GM12874 (cell line): ENCODE results near the gene POLK.

Experiments
- CTCF ChIP-seq: IDR thresholded peaks from 2 replicates; pipeline ENCODE4 v1.5.1; 2011; ENCODE audit warnings: low read depth, mild to moderate bottlenecking, control low read depth, low read length, moderate library complexity; ENCODE audit not compliant: insufficient read depth

POLK gene

GRCh38 chr5:75574791-75575190, 63.1 kb downstream of the POLK start:
- TF ChIP-seq CTCF = no peak

GRCh38 chr5:75584641-75585040, 73.0 kb downstream of the POLK start:
- no peak for TF ChIP-seq CTCF

GRCh38 chr5:75588666-75589065, 77.0 kb downstream of the POLK start:
- no peak for TF ChIP-seq CTCF

GRCh38 chr5:75600535-75600934, 88.8 kb downstream of the POLK start:
- TF ChIP-seq CTCF = no peak

GRCh38 chr5:75601567-75601966, 89.9 kb downstream of the POLK start:
- TF ChIP-seq CTCF = no peak

GRCh38 chr5:75601996-75602395, 90.3 kb downstream of the POLK start:
- no peak for TF ChIP-seq CTCF

GRCh38 chr5:75603371-75603770, 91.7 kb downstream of the POLK start:
- no peak for TF ChIP-seq CTCF

- TF ChIP-seq CTCF = no peak
Observed at GRCh38 chr5:75603821-75604220, 92.1 kb downstream of the POLK start.
